ENCODE data around the gene LCNL1. TPM values are rescaled to one million over a fixed set of nuclear protein-coding genes. Genes with fewer than 3 reads are reported as not detected.

Gene LCNL1
- total RNA-seq, 2 experiments from 2014 or later = 0.33 to 0.48 TPM

DNA sequence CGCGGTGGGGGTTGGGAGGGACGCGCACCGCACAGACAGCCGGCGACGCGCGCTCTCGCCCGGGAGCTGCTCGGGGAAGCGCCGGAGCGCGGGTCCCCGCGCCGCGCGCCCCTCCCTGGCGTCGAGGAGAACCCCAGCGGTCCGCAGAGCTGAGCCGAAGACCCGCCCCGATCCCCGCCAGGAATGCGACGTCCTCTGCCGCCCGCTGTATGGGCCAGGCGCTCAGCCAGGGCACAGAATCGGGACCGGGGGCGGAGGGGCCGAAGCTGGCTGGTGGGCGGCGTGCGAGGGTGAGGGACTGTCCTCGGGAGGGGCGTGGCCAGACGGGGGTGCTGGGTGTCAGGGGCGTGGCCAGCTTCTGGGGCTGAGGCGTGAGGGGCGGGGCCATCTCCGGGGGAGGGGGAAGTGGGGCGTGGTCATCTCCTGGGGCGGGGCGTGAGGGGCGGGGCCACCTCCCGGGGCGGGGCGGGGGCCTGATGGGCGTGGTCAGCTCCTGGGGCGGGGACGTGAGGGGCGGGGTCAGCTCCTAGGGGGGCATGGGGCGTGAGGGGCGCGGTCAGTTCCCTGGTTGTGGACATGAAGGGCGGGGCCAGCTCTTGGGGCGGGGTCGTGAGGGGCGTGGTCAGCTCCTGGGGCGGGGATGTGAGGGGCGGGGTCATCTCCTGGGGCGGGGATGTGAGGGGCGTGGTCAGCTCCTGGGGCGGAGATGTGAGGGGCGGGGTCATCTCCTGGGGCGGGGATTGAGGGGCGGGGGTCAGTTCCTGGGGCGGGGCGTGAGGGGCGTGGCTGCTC is 4.5 kb upstream of the LCNL1 start:
- no peak overlapping the region for H3K4me3 Mint-ChIP-seq
- ATAC-seq (ENCODE audit: low read depth) (peak; percentile 38), DNase-seq (peak; percentile 77)
- H3K4me1 Mint-ChIP-seq = peaks cover 6% of the 10 kb centered on the region
- POLR2A ChIA-PET = interaction anchor here (0.6 to 1.6 kb wide), 6 partner anchors 13 to 283 kb away, joined by 3 to 8 read pairs (median 3); partner anchors contain the start of genes CLIC3, EDF1 and PAXX
- no peaks in the 10 kb centered on the region for H3K36me3 Mint-ChIP-seq
- H3K9me3 Mint-ChIP-seq = no peaks in the 10 kb centered on the region
- peaks cover 3% of the 10 kb centered on the region for H3K27me3 Mint-ChIP-seq
- no peak overlapping the region for H3K27ac Mint-ChIP-seq

- Mint-ChIP-seq H3K4me1 (peaks cover 7% of the 10 kb centered on the region), H3K27me3 (peaks cover 6% of the 10 kb centered on the region), H3K9me3 (no peaks in the 10 kb centered on the region), H3K4me3 (no peak overlapping the region), H3K27ac (no peak overlapping the region), H3K36me3 (no peaks in the 10 kb centered on the region)
- ATAC-seq (ENCODE audit: low read depth) (no peak), DNase-seq (no peak)
- POLR2A ChIA-PET = interaction anchor here (0.8 to 1.6 kb wide), 3 partner anchors 13 to 17 kb away, joined by 3 to 8 read pairs (median 3); partner anchors contain the start of genes CLIC3 and PAXX
Measured at GRCh38 chr9:136978865-136979544, 3.8 kb upstream of the LCNL1 start.

GRCh38 chr9:136979769-136980587 is 2.8 kb upstream of the LCNL1 start:
- no peak for ATAC-seq (ENCODE audit: low read depth)
- no peak overlapping the region for H3K4me3 Mint-ChIP-seq
- no peak overlapping the region for H3K27ac Mint-ChIP-seq
- no peaks in the 10 kb centered on the region for H3K9me3 Mint-ChIP-seq
- no peaks in the 10 kb centered on the region for H3K36me3 Mint-ChIP-seq
- POLR2A ChIA-PET = no interaction called here
- peaks cover 7% of the 10 kb centered on the region for H3K4me1 Mint-ChIP-seq
- peaks cover 13% of the 10 kb centered on the region for H3K27me3 Mint-ChIP-seq
- DNase-seq = no peak

- Mint-ChIP-seq H3K27ac (no peak overlapping the region), H3K4me3 (no peak overlapping the region), H3K36me3 (no peaks in the 10 kb centered on the region), H3K4me1 (peaks cover 2% of the 10 kb centered on the region), H3K9me3 (no peaks in the 10 kb centered on the region), H3K27me3 (peaks cover 13% of the 10 kb centered on the region)
- POLR2A ChIA-PET = no interaction called here
- DNase-seq (no peak), ATAC-seq (ENCODE audit: low read depth) (no peak)
Measured at GRCh38 chr9:136980669-136981478, 1.9 kb upstream of the LCNL1 start.

DNA sequence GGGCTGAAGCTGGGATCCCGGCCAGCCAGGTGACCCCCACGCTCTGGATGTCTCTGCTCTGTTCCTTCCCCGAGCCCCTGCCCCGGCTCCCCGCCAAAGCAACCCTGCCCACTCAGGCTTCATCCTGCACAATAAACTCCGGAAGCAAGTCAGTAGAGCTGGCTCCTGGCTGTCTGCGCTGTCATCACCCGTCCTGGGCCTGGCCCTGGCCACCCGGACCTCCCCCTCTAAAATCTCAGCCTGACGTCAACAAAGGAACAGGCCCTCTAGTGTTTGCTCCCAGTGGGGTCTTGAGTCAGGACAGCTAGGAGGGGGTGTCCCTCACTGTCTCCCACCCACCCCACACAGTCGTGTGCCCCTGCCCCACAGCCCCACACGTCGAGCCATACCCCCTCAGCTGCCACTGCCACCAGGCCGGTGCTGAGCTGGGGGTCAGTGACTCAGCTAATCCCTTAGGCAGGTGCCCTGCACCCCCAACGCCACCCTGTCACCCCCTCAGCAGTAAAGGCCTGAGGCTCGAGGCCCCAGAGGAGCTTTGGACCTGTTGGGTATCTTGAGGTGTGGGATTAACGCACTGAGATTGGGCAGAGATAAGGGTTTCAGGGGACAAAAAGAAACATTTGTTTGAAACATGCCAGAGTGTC is 1.1 kb upstream of the LCNL1 start:
- POLR2A ChIA-PET = interaction anchor here (1.1 to 1.6 kb wide), 2 partner anchors 11 to 147 kb away, joined by 5 to 6 read pairs; partner anchors contain the start of gene PAXX
- Mint-ChIP-seq H3K27me3 (peaks cover 20% of the 10 kb centered on the region), H3K36me3 (no peaks in the 10 kb centered on the region), H3K4me1 (peaks cover 2% of the 10 kb centered on the region), H3K27ac (no peak overlapping the region), H3K4me3 (no peak overlapping the region), H3K9me3 (no peaks in the 10 kb centered on the region)
- DNase-seq (no peak), ATAC-seq (ENCODE audit: low read depth) (no peak)

- Mint-ChIP-seq H3K27me3 (peaks cover 30% of the 10 kb centered on the region), H3K4me3 (no peak overlapping the region), H3K9me3 (no peaks in the 10 kb centered on the region), H3K27ac (no peak overlapping the region), H3K36me3 (no peaks in the 10 kb centered on the region), H3K4me1 (peaks cover 3% of the 10 kb centered on the region)
- POLR2A ChIA-PET = no interaction called here
- DNase-seq = no peak
- ATAC-seq (ENCODE audit: low read depth) = no peak
Measured at GRCh38 chr9:136983167-136983566, 374 bp downstream of the LCNL1 start.

GRCh38 chr9:136983656-136984314 is 992 bp downstream of the LCNL1 start:
- H3K4me3 Mint-ChIP-seq = no peak overlapping the region
- H3K4me1 Mint-ChIP-seq = peaks cover 3% of the 10 kb centered on the region
- POLR2A ChIA-PET = no interaction called here
- H3K9me3 Mint-ChIP-seq = no peaks in the 10 kb centered on the region
- DNase-seq (no peak), ATAC-seq (ENCODE audit: low read depth) (no peak)
- no peak overlapping the region for H3K27ac Mint-ChIP-seq
- peaks cover 31% of the 10 kb centered on the region for H3K27me3 Mint-ChIP-seq
- no peaks in the 10 kb centered on the region for H3K36me3 Mint-ChIP-seq

DNA sequence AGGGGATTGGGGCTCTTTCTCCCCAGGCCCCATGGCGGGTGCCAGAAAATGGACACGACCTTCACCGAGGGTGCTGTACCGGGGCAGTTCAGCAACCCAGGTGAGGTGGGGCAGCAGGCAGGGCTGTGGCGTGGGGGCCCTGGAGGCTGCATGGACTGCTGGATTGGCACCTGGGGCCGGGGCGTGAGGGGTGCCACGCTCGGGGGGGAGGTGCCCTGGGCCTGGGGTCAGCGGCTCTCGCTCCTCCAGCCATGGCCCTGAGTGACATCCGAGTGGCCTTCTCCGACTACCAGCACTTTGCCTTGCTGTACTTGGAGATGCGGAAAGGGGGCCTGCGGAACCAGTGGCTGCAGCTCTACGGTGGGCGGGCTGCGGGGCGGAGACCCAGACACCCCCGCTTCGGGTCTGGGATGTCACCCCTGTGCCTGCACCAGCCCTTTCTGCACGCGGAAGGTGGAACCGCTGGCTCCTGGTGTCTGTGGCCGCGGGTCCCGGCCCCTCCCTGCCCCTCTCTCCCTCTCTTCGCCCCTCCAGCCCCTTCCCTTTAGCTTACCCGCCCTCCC is 1.8 kb downstream of the LCNL1 start:
- POLR2A ChIA-PET = no interaction called here
- no peak overlapping the region for H3K4me3 Mint-ChIP-seq

GRCh38 chr9:136985027-136985602 is 2.3 kb downstream of the LCNL1 start:
- no peaks in the 10 kb centered on the region for H3K9me3 Mint-ChIP-seq
- H3K4me3 Mint-ChIP-seq = no peak overlapping the region
- POLR2A ChIA-PET = no interaction called here
- H3K27me3 Mint-ChIP-seq = peaks cover 41% of the 10 kb centered on the region
- H3K4me1 Mint-ChIP-seq = peaks cover 3% of the 10 kb centered on the region
- no peak overlapping the region for H3K27ac Mint-ChIP-seq
- H3K36me3 Mint-ChIP-seq = no peaks in the 10 kb centered on the region
- ATAC-seq (ENCODE audit: low read depth) (peak; percentile 23), DNase-seq (no peak)

More for the DNA sequence above, 1.8 kb downstream of the LCNL1 start:
- peaks cover 36% of the 10 kb centered on the region for H3K27me3 Mint-ChIP-seq
- no peaks in the 10 kb centered on the region for H3K36me3 Mint-ChIP-seq
- no peak overlapping the region for H3K27ac Mint-ChIP-seq
- no peaks in the 10 kb centered on the region for H3K9me3 Mint-ChIP-seq
- H3K4me1 Mint-ChIP-seq = peaks cover 3% of the 10 kb centered on the region
- no peak for DNase-seq
- ATAC-seq (ENCODE audit: low read depth) = no peak

- POLR2A ChIA-PET = no interaction called here
- peaks cover 3% of the 10 kb centered on the region for H3K4me1 Mint-ChIP-seq
Measured at GRCh38 chr9:136985853-136986252, 3.1 kb downstream of the LCNL1 start.

GRCh38 chr9:136988872-136989271 is 6.1 kb downstream of the LCNL1 start:
- H3K36me3 Mint-ChIP-seq = peaks cover 2% of the 10 kb centered on the region
- peaks cover 39% of the 10 kb centered on the region for H3K27me3 Mint-ChIP-seq
- POLR2A ChIA-PET = no interaction called here
- no peaks in the 10 kb centered on the region for H3K9me3 Mint-ChIP-seq
- peaks cover 14% of the 10 kb centered on the region for H3K4me1 Mint-ChIP-seq
- no peak for ATAC-seq (ENCODE audit: low read depth)
- no peak overlapping the region for H3K27ac Mint-ChIP-seq
- H3K4me3 Mint-ChIP-seq = no peak overlapping the region
- no peak for DNase-seq

More at GRCh38 chr9:136985853-136986252, 3.1 kb downstream of the LCNL1 start:
- no peak overlapping the region for H3K4me3 Mint-ChIP-seq
- no peaks in the 10 kb centered on the region for H3K36me3 Mint-ChIP-seq
- ATAC-seq (ENCODE audit: low read depth) (no peak), DNase-seq (no peak)
- no peak overlapping the region for H3K27ac Mint-ChIP-seq
- no peaks in the 10 kb centered on the region for H3K9me3 Mint-ChIP-seq
- peaks cover 42% of the 10 kb centered on the region for H3K27me3 Mint-ChIP-seq
